GM19240 (cell line): ENCODE data around the gene MRGPRF.
A peak's percentile ranks its signal among the peaks of the same experiment; 100 is the strongest.

Source experiments
- DNase-seq: peaks from one replicate; pipeline ENCODE4 v3.0.0; 2011; ENCODE audit warnings: low spot score; ENCODE audit not compliant: insufficient read length

The MRGPRF gene, protein sequence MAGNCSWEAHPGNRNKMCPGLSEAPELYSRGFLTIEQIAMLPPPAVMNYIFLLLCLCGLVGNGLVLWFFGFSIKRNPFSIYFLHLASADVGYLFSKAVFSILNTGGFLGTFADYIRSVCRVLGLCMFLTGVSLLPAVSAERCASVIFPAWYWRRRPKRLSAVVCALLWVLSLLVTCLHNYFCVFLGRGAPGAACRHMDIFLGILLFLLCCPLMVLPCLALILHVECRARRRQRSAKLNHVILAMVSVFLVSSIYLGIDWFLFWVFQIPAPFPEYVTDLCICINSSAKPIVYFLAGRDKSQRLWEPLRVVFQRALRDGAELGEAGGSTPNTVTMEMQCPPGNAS

DNA sequence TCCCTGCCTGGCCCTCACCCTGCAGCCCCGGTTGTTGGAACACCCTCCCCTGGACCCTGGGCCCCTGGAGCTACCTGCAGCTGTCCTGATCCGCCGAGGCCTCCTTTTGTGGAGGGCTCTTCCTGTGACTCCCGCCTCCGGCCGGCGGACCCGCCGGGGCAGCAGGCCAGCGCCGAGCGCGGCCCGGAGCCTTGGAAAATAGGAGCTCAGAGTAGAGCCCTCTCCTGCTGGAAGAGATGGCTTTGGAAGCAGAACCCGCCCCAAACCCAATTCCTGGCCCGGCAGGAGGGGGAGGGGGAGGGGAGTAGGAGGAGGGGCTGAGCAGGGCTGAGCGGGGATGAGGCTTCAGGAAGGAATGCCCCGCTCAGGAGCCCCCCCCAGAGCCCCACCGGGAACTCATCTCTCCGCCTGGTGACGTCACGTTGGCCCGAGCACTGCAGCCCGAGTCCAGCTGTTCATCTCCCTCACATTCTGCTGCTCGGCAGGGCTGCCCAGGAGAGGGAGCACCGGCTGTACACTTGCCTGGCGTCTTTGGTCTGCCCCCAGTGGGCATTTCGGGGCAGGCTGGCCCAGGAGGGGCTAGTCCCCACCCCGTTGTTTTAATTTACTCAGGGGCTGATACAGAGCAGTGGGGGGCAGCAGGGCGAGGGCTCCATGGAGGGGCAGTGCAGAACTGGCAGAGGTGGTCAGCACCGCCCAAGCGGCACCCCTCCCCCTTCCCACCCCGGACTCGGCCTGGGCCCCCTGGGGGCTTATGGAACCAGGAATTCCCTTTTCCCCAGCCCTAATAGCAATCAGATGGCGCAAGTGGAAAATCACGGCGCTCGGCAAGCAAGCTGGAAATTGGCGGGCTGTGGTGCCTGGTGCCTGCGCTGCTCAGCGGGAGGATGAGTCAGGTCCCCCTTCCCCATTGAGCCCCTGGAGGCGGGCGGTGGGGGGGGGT is at the start of gene MRGPRF:
Gene MRGPRF, minus strand, starts transcription at position 238 of the 943 bp plus-strand sequence. CDS start 3,345 bp downstream, outside the sequence.
- no peak for DNase-seq

DNA sequence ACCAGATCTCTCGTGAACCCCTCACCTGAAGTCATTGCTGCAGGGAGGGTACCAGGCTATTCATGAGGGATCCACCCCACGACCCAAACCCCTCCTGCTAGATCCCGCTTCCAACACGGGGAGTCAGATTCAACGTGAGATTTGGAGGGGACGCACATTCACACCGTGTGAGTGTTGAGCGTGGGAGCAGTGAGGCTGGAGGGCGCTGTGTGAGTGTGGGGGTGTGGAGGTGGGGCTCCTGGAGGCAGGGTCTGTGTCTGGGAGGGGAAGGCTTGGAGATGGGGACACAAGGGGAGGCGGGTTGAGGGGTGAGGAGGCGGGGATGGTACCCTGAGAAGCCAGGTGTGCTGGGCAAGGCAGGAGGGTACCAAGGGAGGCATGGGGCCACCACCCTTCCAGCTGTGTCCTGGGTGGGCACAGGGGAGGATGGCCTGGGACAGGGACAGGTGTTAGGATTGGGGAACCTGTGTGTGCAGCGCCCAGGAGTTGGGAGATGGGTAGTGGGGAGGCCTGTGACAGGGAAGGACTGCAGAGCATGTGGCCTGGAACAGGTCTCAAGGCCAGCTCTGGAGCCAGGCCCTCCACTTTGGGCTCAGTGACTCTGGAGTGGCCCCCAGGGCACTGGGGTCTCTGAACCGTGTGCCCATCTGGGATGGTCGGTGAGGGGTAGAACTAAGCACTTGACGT is 49.3 kb upstream of the MRGPRF start:
- no peak for DNase-seq

DNA sequence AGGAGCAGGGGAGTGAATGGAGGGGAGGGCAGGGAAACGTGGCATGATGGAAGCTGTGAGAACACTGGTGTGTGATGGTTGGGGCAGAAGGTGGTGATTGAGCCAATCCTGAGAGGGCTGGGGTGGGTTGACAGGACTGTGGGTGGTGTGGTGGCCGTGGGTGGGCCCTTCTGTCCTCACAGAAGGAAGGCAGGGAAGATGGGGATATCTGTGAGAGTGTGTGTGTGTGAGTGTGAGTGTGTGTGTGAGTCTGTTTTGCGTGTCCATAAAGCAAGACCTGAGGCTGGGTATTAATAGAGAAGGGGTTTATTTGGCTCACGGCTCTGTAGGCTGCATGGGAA is 48.6 kb upstream of the MRGPRF start:
- no peak for DNase-seq

DNA sequence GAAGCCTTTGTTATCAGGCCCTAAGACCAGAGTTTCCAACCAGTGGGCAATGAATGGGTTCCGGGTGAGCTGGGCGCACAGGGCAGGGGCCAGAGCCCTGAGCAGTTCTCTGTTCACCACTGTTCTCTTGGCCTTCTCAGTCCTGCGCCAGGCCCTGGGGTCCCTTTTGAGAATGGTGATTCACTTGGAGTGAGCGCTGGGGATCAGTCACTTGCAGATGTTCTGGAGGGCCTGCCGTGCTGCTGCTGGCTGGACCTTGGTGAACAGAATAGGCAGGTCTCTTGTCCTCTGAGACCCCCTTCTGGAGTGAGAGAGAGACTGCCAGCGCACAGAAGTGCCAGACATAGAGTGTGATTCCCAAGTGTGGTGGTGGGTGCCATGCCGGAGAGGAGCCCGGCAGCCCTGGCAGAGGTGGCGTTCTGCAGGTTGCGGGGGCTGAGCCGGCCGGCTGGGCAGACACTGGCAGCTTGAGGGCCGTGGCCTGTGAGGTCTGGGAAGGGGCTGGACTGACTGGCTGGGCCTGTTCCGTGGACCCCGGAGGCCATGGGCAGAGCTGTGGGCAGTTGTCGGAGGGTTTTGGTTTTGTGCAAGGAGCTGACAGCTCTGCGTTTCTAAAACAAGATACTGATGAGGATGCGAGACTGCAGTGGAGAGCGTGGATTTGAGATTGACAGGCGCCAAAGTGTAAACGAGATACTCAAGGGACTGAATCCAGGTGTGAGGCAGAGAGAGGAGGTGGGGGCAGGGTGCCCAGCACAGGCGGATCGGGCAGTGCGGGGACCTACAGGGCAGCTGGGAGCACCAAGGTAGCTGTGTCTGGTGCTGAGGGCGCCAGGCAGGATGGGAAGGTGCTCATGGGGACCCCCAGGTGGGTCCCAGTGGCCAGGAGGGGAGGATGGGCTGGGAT is 48.0 kb upstream of the MRGPRF start:
- no peak for DNase-seq

DNA sequence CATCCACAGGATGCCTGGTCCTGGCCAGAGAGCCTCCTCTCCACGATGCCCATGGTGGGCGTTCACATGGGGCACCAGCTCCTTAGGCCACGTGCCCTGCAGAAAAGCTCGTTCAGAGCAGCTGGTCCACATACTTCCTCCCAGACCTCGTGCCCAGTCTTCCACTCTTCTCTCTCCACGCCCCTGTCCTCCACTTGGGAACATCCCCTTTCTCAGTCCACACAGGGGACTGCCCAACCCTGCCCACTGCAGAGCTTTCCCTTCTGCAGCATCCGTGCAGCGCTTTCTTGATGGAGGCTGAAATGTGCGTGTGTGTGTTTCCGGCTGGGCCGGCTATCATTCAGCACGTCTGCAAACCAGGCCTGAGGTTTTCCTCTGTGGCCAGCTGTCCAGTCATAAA is 46.9 kb upstream of the MRGPRF start:
- no peak for DNase-seq

DNA sequence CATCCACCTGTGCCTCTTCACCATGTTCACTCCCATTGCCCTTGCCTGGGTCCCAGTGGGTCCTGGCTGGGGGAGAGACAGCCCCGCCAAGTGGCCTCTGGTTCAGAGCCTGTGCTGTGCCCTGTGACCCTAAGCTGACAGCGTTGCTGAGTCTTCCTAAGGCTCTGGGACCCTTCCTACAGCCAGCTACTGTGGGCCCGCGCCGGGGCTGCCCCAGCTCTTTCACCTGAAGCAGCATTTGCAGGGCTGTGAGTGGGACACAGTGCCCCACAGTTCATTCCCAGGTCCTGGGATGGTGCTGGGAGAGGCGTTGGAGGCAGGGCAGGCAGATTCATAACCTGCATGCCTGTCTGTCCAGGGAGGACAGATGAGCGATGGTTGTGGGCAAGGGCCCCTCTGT is 46.4 kb upstream of the MRGPRF start:
- DNase-seq, result no peak

DNA sequence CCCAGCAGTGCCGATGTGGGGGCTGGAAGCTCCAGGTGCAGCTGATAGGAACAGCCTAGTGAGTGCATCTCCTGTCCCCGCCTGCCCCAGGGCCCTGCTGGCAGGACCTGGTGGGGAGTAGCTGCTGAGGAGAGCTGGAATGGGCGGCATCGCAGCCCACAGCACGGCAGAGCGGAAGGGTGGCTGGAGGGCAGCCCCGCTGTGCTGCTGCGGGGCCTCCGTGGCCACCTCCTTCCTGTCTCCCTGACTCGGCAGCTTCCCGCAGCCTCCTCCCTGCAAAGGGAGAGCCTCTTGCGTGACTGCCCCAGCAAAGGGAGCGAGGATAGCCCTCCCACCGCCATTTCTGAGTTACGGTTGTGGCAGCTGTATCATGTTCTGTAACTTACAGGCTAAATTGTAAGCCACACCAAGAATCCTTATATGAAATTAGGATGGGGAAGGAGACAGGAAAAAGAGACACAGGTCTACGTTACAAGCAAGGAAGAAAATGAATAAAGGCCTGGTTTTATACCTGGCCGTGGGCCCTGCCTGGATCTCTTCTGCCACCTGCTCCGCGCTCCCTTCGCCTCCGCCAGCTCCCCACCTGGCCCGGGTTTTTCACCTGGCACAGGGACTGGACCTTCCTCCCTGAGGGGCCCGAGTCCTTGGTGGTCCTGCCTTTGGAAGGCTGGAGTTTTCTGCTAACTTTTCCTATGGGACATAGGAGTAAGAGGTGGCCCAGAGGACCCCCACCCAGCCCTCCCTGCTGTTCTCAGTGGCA is 45.6 kb upstream of the MRGPRF start:
- no peak for DNase-seq

DNA sequence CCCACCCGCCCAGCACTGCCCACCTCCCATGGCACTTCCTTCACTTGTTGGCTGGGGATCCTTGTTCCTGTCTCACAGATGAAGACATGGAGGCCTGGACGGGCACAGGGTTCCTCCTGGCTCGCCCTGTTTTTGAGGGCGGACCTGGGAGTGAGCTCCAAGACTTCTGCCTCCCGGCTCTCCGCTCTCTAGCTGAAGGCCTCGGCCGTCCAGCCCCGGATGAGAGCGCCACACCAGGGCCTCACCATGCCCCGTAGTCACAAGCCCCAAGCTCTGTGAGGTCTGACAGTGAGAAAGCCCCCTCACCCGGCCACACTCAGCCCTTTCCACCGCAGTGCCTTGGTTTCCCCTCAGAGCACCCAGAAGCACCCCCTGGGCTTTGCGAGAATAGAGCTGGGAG is 44.8 kb upstream of the MRGPRF start:
- no peak for DNase-seq

DNA sequence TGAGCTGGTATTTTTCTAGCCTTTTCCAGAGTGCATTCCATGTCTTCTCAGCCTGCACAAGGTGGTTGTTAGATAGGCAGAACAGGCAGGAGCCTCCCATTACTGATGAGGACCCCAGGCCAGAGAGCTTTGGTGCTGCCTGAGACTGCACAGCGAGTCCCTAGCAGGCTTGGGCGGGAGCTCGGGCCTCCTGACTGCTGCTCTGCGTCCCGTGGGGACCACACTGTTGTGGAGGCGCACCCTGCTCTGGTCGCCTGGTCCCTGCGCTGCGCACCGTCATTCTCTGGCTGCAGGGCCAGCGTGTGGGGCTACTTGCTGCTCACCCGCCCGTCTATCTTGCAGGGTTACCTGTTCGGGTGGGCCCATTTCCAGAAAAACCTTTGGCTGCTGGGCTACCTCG is 44.2 kb upstream of the MRGPRF start:
- DNase-seq, result no peak

DNA sequence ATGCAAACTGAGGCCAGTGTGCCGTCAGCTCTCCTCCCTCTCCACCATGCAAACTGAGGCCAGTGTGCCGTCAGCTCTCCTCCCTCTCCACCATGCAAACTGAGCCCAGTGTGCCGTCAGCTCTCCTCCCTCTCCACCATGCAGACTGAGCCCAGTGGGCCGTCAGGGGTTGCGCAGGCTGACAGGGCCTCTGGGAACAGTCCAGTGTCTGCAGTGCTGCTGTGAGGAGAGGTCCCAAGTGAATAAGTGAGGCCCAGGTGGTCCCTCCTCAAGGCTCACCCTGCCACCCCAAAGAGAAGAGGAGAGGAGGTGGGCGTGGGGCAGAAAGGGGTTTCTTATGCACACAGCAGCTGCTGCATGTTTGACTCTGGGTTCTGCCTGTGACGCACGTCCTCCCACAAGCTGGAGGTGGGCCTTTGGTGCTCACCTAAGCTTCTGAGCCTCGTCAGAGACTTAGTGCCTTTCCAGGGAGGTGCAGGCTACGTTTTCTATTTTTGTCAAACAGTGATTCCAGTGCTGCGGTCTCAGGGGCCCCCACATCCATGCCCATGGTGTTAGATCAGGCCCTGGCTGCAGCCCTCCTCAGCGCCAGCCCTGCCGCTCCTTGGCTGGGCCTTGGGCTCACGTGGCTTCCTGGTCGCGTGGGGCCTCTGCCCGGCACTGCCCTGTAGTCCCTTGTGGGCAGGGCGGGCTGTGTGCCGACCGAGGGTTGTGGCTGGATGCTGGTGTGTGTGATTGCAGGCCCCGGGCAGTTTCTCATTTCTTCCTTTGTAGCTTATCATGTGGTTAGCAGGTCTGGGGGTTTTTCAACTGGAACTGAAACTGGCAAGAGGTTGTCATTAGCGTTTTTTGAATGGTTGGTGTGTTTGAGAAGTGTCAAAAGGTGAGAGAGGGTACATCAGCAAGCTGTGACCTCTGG is 42.8 kb upstream of the MRGPRF start:
- DNase-seq, result peak; percentile 88

DNA sequence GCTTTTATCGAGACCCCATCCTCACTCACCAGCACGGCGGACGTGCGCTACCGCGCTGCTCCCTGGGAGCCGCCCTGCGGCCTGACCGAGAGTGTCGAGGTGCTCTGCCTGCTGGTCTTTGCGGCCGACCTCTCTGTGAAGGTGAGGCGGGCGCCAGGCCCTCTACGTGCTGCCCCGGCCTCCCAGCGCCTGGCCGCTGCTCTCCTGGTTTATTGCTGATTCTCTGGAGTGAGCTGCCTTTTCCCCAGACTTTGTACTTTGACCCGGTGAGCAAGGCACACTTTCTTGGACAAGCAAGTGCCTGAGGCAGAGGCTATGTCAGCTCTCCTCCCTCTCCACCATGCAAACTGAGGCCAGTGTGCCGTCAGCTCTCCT is 42.2 kb upstream of the MRGPRF start:
- DNase-seq, result no peak

DNA sequence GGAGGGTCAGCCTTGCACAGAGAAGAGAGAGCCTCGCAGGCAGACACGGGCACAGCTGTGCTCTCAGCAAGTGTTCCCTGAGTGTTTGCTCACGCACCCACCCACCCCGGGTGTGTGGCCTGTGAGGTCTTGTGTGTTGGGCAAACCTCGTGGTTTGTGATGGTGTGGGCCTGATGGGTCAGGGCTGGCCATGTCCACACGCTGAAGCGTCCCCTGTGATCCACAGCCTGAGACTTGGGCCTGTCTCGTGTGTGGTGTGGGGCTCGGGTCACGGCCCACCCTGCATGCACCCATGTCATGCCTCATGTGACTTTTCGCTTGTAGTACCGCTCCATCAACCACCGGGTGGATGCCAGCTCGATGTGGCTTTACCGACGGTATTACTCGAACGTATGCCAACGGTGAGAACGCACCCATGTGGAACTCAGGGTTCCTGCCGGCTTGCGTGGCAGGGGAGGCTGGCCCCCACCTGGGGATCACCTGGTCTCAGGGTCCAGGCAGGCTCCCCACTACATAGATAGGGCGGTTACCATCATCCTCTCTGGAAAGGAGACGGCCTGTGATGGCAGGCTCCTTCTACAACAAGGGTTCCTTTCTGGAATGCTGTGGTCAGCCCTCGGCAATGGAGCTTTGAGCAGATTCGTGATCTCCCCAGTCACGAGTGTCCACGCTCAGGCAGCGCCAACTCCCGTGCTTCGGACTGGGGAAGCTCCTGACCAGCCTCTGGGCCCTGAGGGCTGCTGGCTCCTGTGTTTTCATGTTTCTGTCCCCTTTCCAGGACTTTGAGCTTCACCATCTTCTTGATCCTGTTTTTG is 41.6 kb upstream of the MRGPRF start:
- DNase-seq, result no peak

DNA sequence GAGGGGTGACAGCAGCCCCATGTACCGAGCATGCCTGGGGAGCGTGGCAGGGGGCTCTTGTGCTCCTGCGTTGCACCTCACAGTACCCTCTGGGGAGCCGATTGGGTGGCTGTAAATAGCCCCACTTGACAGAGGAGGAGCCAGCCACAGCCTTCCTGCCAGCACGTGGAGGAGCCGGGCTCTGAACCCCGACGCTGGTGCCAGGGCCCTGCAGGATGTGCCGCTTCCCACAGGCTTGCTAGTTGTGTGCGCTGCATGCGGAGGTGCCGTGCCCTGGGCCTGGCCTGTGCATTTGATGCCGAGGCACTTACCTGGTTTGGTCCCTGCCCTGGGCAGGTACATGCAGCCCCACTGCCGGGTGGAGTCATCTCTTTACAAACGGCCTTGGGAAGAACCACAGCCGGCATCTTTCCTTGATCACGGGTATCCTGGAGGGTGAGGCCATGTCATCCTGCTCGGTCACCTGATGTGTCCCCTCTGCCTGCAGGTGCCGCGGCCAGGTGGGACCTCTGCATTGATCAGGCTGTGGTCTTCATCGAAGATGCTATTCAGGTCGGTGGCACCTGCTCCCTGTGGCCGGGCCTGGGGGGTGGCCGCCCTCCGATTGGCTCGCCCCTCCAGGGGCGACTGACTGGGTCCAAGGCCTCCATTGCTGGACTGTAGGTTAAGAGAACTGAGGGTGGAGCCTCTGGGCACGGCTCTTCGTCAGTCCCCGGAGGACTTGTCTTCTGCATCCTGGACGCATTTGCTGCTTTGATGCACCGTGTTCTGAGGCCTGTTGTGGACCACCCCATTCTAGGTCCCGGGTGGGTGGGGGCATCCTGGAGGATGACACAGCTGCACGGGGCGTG is 40.7 kb upstream of the MRGPRF start:
- DNase-seq, result no peak

DNA sequence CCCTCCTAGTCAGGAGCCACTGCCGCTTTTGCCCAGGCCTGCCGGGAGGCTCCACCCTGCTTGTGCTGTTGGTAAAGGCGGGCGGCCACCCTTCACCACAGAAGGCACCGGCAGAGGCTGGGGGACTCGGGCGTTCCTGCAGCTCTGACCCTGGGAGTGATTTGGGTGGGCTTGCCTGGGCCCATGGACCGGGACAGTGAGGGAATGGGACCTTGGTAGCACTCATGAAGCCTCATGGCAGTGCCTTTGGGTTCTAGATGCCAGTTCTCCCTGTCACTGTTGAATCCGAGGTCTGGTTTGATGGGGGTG is 40.1 kb upstream of the MRGPRF start:
- no peak for DNase-seq

DNA sequence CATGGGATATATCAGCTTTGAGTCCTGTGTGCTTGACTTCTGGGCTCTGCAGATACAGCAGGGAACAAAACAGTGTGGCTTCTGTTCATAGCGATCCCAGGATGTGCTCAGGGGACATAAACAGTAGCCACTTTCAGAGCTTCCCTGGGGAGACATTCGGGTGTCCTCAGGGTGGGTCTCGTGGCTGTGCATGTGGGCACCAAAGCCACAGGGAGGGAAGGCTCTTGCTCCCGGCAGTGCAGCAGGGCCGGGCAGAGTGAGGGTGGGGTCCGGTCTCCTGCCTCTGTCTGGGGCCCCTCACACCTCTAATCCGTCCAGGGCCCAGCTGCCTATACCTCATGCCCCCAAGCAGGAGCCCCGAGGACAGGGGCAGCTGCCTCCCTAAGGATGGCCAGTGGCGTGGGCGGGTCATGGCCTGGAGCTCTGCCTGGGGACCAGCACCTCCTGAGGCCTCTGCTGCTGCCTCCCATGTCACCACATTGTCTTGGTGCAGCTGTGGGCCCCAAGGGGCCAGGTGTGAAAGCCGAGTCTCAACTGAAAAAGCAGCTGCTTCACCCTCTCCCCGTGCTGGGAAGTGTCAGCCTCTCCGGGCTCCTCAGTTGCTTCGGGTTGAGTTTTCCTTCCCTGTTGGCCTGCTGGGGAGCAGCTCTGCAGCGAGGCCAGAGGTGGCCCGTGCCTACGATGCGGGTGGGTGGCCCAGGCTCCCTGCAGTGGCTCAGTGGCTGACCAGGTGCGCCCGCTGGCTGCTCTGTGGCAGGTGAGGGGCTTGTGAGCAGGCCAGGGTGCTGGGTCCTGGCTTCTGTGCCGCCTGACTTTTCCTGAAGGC is 39.5 kb upstream of the MRGPRF start:
- no peak for DNase-seq

DNA sequence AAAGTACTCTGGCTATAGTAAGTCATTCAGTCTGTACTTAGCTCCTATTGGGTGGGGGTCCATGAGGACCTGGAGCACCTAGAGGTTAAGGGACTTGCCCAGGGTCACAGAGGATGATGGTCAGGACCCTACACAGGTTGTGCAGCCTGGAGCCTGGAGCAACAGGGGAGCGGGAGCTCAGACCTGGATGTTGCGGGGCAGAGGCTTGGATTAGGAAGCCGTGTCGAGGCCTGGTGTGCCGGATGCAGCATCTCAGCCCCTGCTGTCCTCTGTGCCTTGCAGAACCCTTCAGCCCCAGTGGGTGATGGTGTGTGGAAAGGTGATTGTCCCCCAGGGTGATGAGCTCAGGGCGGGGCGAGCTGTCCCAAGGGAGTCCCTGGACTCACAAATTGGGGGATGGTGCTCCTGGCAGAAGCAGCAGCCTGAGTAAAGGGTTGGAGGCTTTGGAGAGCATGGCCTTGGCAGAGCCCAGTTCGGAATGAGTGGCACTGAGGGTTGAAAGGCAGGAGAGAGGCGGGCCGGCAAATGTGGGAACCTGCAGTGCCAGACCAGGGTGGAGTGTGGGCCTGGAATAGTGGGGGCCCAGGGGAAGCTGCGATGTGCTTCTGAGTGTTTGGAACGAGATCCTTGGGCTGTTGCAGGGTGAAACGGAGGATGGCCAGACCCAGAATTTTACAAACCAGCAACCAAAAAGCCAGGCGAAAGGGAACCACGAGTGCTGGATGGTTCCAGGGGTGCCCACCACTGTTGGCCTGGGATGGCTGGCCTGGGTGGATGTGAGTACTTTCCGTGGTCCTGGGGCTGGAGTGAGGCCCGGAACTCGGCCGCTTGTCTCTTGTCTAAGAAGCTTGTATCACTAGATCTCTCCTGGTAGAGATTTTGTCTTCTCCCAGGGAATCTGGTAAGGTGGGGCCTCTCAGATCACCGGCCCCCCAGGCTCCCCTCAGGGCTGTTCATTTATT is 38.6 kb upstream of the MRGPRF start:
- no peak for DNase-seq
